ENCODE results near the gene CCDC88C.

DNA sequence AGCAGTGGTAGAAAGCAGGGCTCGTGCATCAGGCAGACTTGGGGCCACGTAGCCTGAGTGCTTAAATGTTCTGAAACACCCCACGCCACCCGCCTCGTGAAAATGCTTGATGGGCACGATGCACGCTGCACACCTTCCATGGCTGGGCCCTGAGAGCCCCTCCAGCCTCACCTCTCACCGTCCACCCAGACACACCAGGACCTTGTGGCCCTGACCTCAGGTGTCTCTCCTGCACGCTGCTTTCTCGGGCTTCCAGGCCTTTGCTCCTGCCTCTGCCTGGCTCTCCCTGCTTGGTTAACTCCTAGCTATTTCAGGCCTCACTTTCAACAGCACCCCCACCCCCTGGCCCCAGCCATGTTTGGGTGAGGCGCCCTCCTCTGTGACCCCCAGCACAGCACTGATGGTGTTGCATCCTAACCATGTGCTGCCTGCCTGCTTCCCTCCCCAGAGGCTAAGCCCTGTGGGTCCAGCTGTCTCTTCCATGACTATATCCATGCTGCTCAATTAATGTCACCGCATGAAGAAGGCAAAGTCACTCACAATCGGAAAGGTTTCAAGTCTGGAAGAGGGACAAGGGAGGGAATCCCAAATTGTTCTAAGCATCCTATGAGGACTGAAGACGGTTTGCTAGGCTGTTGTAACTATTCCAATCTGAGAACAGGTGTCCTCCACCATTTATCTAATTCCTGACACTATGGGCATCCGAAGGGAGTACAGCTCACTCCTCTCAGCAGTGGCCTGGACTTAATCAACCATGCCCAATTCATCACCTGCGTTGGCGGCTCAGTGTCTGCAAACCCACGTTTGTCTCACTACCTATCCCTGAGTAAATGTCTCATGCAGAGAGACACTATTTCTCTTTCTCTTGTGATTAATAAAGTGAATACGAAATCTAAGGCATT lies 82.2 kb downstream of the CCDC88C start:
- TF ChIP-seq EZH2phosphoT487 (IDR thresholded peaks at IDR 0.05; ENCODE audit: low read depth), result no peak
- TF ChIP-seq, protein P1, sequence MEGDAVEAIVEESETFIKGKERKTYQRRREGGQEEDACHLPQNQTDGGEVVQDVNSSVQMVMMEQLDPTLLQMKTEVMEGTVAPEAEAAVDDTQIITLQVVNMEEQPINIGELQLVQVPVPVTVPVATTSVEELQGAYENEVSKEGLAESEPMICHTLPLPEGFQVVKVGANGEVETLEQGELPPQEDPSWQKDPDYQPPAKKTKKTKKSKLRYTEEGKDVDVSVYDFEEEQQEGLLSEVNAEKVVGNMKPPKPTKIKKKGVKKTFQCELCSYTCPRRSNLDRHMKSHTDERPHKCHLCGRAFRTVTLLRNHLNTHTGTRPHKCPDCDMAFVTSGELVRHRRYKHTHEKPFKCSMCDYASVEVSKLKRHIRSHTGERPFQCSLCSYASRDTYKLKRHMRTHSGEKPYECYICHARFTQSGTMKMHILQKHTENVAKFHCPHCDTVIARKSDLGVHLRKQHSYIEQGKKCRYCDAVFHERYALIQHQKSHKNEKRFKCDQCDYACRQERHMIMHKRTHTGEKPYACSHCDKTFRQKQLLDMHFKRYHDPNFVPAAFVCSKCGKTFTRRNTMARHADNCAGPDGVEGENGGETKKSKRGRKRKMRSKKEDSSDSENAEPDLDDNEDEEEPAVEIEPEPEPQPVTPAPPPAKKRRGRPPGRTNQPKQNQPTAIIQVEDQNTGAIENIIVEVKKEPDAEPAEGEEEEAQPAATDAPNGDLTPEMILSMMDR (IDR thresholded peaks at IDR 0.05; ENCODE audit: low read depth, low read length), result no peak

Measured in OCI-LY3 (cell line).